ENCODE results near the gene BTNL8.

Gene BTNL8

DNA sequence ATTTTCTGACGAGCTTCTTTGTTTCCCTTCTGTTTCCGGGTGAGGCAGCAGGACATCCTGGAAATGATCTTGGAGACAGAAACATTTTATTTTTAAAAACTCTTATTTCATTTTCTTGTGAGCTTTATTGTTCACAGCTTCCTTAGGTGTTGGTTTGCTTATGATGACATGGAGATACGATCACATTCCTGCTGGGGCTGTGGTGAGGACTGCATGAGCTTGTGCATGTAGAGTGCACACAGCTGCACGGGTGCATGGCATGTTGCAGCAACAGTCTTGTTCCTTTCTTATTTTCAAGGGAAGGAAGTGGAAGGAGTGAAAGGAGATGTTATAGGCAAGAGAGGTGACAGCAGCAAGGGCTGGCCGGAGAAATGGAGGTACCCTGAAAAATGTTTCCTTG lies 1.2 kb downstream of the BTNL8 start:
- Histone ChIP-seq H3K79me2 (ENCODE audit: control insufficient read depth, low read length) (no peaks in the 10 kb centered on the region), H3K4me3 (ENCODE audit: low read length) (no peak overlapping the region), H3K36me3 (ENCODE audit: control insufficient read depth, low read length) (no peaks in the 10 kb centered on the region), H3K9me3 (ENCODE audit: control insufficient read depth, insufficient read depth, low read length) (no peaks in the 10 kb centered on the region), H3K27ac (ENCODE audit: low read depth, low read length) (no peak overlapping the region), H3K27me3 (ENCODE audit: control insufficient read depth, low read length) (no peaks in the 10 kb centered on the region), H3F3A (ENCODE audit: control insufficient read depth, insufficient read depth) (no peaks in the 10 kb centered on the region), H4K20me1 (ENCODE audit: control insufficient read depth, insufficient read depth, low read depth, low read length) (no peaks in the 10 kb centered on the region), H3K4me2 (ENCODE audit: low read length) (no peak overlapping the region), H3K9me2 (replicated peaks; ENCODE audit: control insufficient read depth, low read length) (no peaks in the 10 kb centered on the region), H3K4me1 (ENCODE audit: control insufficient read depth, low read length) (no peaks in the 10 kb centered on the region)
- no peak for TF ChIP-seq EZH2phosphoT487 (IDR thresholded peaks at IDR 0.05; ENCODE audit: borderline replicate concordance, low read length)
- TF ChIP-seq, protein P1, sequence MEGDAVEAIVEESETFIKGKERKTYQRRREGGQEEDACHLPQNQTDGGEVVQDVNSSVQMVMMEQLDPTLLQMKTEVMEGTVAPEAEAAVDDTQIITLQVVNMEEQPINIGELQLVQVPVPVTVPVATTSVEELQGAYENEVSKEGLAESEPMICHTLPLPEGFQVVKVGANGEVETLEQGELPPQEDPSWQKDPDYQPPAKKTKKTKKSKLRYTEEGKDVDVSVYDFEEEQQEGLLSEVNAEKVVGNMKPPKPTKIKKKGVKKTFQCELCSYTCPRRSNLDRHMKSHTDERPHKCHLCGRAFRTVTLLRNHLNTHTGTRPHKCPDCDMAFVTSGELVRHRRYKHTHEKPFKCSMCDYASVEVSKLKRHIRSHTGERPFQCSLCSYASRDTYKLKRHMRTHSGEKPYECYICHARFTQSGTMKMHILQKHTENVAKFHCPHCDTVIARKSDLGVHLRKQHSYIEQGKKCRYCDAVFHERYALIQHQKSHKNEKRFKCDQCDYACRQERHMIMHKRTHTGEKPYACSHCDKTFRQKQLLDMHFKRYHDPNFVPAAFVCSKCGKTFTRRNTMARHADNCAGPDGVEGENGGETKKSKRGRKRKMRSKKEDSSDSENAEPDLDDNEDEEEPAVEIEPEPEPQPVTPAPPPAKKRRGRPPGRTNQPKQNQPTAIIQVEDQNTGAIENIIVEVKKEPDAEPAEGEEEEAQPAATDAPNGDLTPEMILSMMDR (IDR thresholded peaks at IDR 0.05; ENCODE audit: low read depth, low read length, poor library complexity, severe bottlenecking), result no peak

DNA sequence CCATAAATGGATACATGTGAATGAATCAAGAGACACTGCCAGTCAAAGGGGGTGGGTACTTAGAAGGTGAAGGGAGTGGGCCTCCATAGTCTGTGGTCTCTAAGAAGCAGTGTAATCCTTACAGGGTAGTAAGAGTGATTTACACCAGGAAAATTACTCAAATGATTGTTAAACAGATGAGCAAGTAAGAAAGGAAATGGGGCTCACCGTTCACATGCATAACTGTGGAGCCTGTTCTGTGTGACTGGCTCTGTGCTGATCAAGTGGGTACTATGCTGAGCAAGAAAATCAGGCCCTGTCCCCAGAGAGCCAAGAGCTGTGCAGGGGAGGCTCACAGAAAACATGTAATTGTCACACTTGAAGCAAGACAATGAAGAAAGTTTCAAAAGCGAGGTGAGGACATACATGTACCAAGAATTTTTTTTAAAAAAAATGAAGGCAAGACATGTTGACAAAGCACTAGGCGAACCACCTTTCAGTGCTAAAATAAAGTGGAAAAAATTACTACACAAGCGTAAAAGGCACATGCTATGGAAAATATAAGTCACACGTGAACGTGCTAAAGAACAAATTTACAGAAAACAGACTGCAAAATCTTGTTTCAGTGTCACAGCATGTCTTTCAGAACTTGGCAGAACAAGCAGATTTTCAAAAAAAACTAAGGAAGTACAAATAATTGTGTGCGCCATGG lies 2.5 kb downstream of the BTNL8 start:
- H3K36me3 ChIP-seq (ENCODE audit: control insufficient read depth, low read length), result no peaks in the 10 kb centered on the region
- no peaks in the 10 kb centered on the region for H3F3A ChIP-seq (ENCODE audit: control insufficient read depth, insufficient read depth)
- no peaks in the 10 kb centered on the region for H3K4me1 ChIP-seq (ENCODE audit: control insufficient read depth, low read length)
- H3K4me3 ChIP-seq (ENCODE audit: low read length), result no peak overlapping the region
- no peaks in the 10 kb centered on the region for H4K20me1 ChIP-seq (ENCODE audit: control insufficient read depth, insufficient read depth, low read depth, low read length)
- TF ChIP-seq EZH2phosphoT487 (IDR thresholded peaks at IDR 0.05; ENCODE audit: borderline replicate concordance, low read length), result no peak
- TF ChIP-seq, protein P1 (IDR thresholded peaks at IDR 0.05; ENCODE audit: low read depth, low read length, poor library complexity, severe bottlenecking), result no peak
- H3K9me3 ChIP-seq (ENCODE audit: control insufficient read depth, insufficient read depth, low read length), result no peaks in the 10 kb centered on the region
- H3K9me2 ChIP-seq (replicated peaks; ENCODE audit: control insufficient read depth, low read length), result no peaks in the 10 kb centered on the region
- no peak overlapping the region for H3K4me2 ChIP-seq (ENCODE audit: low read length)
- H3K79me2 ChIP-seq (ENCODE audit: control insufficient read depth, low read length), result no peaks in the 10 kb centered on the region
- no peak overlapping the region for H3K27ac ChIP-seq (ENCODE audit: low read depth, low read length)
- H3K27me3 ChIP-seq (ENCODE audit: control insufficient read depth, low read length), result no peaks in the 10 kb centered on the region

DNA sequence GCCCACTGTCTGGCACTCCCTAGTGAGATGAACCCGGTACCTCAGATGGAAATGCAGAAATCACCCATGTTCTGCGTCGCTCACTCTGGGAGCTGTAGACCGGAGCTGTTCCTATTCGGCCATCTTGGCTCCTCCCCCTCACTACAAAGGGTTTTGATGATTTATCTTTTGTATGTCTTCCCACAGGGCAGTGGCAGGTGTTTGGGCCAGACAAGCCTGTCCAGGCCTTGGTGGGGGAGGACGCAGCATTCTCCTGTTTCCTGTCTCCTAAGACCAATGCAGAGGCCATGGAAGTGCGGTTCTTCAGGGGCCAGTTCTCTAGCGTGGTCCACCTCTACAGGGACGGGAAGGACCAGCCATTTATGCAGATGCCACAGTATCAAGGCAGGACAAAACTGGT lies 9.4 kb downstream of the BTNL8 start:
- H3K4me1 ChIP-seq (ENCODE audit: control insufficient read depth, low read length), result no peaks in the 10 kb centered on the region
- no peaks in the 10 kb centered on the region for H3K79me2 ChIP-seq (ENCODE audit: control insufficient read depth, low read length)
- H3K4me2 ChIP-seq (ENCODE audit: low read length), result no peak overlapping the region
- no peaks in the 10 kb centered on the region for H3K36me3 ChIP-seq (ENCODE audit: control insufficient read depth, low read length)
- H3K9me2 ChIP-seq (replicated peaks; ENCODE audit: control insufficient read depth, low read length), result no peaks in the 10 kb centered on the region
- no peaks in the 10 kb centered on the region for H3K9me3 ChIP-seq (ENCODE audit: control insufficient read depth, insufficient read depth, low read length)
- no peaks in the 10 kb centered on the region for H4K20me1 ChIP-seq (ENCODE audit: control insufficient read depth, insufficient read depth, low read depth, low read length)
- H3K27me3 ChIP-seq (ENCODE audit: control insufficient read depth, low read length), result no peaks in the 10 kb centered on the region
- H3F3A ChIP-seq (ENCODE audit: control insufficient read depth, insufficient read depth), result no peaks in the 10 kb centered on the region
- TF ChIP-seq EZH2phosphoT487 (IDR thresholded peaks at IDR 0.05; ENCODE audit: borderline replicate concordance, low read length), result no peak
- TF ChIP-seq, protein P1 (IDR thresholded peaks at IDR 0.05; ENCODE audit: low read depth, low read length, poor library complexity, severe bottlenecking), result no peak
- no peak overlapping the region for H3K27ac ChIP-seq (ENCODE audit: low read depth, low read length)
- no peak overlapping the region for H3K4me3 ChIP-seq (ENCODE audit: low read length)
